Mesenchymal stem cell (in vitro differentiated cells and primary cell): ENCODE data around the gene PELI3.

ENCODE experiments used
- DNase-seq: peaks from one replicate; pipeline ENCODE4 v3.0.0-alpha.2; 2013
- H2AFZ ChIP-seq: one replicate; pipeline ENCODE4 v1.6.1; 2013; ENCODE audit warnings: low read depth, mild to moderate bottlenecking, control low read depth, inconsistent platforms, low read length, moderate library complexity
- H2AK5ac ChIP-seq: 2 replicates; pipeline ENCODE4 v1.6.1; 2013; ENCODE audit warnings: low read length, moderate library complexity, mild to moderate bottlenecking, inconsistent platforms; ENCODE audit not compliant: severe bottlenecking
- H2BK120ac ChIP-seq: one replicate; pipeline ENCODE4 v1.6.1; 2013; ENCODE audit warnings: low read depth, mild to moderate bottlenecking, inconsistent platforms, low read length, moderate library complexity
- H2BK12ac ChIP-seq, 2 experiments: one replicate each; pipeline ENCODE4 v1.6.1; 2013; ENCODE audit warnings: inconsistent platforms in 2 of 2, low read length in 2 of 2, mild to moderate bottlenecking in 2 of 2, moderate library complexity in 2 of 2, control low read depth in 1 of 2
- H2BK15ac ChIP-seq: one replicate; pipeline ENCODE4 v1.6.1; 2013; ENCODE audit warnings: mild to moderate bottlenecking, low read depth, inconsistent platforms; ENCODE audit not compliant: poor library complexity, severe bottlenecking
- H2BK5ac ChIP-seq: 2 replicates; pipeline ENCODE4 v1.6.1; 2013; ENCODE audit warnings: low read depth, mild to moderate bottlenecking, low read length, control low read depth, inconsistent platforms; ENCODE audit not compliant: poor library complexity, severe bottlenecking
- H3K14ac ChIP-seq, 2 experiments: one replicate each; pipeline ENCODE4 v1.6.1; 2013; ENCODE audit warnings: inconsistent platforms in 2 of 2, low read length in 2 of 2, control low read depth in 1 of 2, mild to moderate bottlenecking in 1 of 2, moderate library complexity in 1 of 2
- H3K18ac ChIP-seq, 2 experiments: one replicate each; pipeline ENCODE4 v1.6.1; 2013; ENCODE audit warnings: inconsistent platforms in 2 of 2, low read length in 2 of 2, control low read depth in 1 of 2, low read depth in 1 of 2, mild to moderate bottlenecking in 1 of 2
- H3K23ac ChIP-seq, 2 experiments: one replicate each; pipeline ENCODE4 v1.6.1; 2013; ENCODE audit warnings: inconsistent platforms in 2 of 2, low read length in 2 of 2, mild to moderate bottlenecking in 2 of 2, moderate library complexity in 2 of 2, control low read depth in 1 of 2
- H3K27ac ChIP-seq: 2 replicates; pipeline ENCODE4 v1.5.1; 2013; ENCODE audit warnings: mild to moderate bottlenecking, moderate library complexity, low read length, control low read depth, inconsistent platforms; ENCODE audit not compliant: poor library complexity, severe bottlenecking
- H3K27me3 ChIP-seq, 2 experiments: 2 replicates each; pipeline versions ENCODE4 v1.6.1 to v1.7.0; 2013; ENCODE audit warnings: low read length in 2 of 2, mild to moderate bottlenecking in 2 of 2, moderate library complexity in 2 of 2, control low read depth in 1 of 2, inconsistent platforms in 1 of 2; ENCODE audit not compliant: control insufficient read depth in 1 of 2, insufficient read depth in 1 of 2
- H3K36me3 ChIP-seq, 2 experiments: 2 replicates each; pipeline versions ENCODE4 v1.6.1 to v1.7.0; 2013; ENCODE audit warnings: low read length in 2 of 2, control low read depth in 1 of 2, inconsistent platforms in 1 of 2, low read depth in 1 of 2, mild to moderate bottlenecking in 1 of 2; ENCODE audit not compliant: insufficient read depth in 2 of 2, control insufficient read depth in 1 of 2
- H3K4ac ChIP-seq, 2 experiments: one replicate each; pipeline ENCODE4 v1.6.1; 2013; ENCODE audit warnings: inconsistent platforms in 2 of 2, low read length in 2 of 2, mild to moderate bottlenecking in 2 of 2, moderate library complexity in 2 of 2, control low read depth in 1 of 2, low read depth in 1 of 2
- H3K4me1 ChIP-seq: 2 replicates; pipeline ENCODE4 v1.6.1; 2013; ENCODE audit warnings: low read depth, low read length, control low read depth; ENCODE audit not compliant: control insufficient read depth, insufficient read depth
- H3K4me2 ChIP-seq: 2 replicates; pipeline ENCODE4 v1.6.1; 2013; ENCODE audit warnings: low read length, mild to moderate bottlenecking, inconsistent platforms; ENCODE audit not compliant: poor library complexity, severe bottlenecking
- H3K4me3 ChIP-seq, 2 experiments: 2 replicates each; pipeline versions ENCODE4 v1.5.1 to v1.7.0; 2013; ENCODE audit warnings: low read length in 2 of 2, mild to moderate bottlenecking in 2 of 2, control low read depth in 1 of 2, low read depth in 1 of 2; ENCODE audit not compliant: insufficient read depth in 1 of 2
- H3K79me1 ChIP-seq: replicated peaks from 2 replicates; pipeline ENCODE4 v1.6.1; 2013; ENCODE audit warnings: mild to moderate bottlenecking, control low read depth, low read length, inconsistent platforms; ENCODE audit not compliant: poor library complexity, severe bottlenecking
- H3K9ac ChIP-seq: 2 replicates; pipeline ENCODE4 v1.7.0; 2013; ENCODE audit warnings: mild to moderate bottlenecking, low read length, moderate library complexity
- H3K9me3 ChIP-seq: 2 replicates; pipeline ENCODE4 v1.7.0; 2013; ENCODE audit warnings: mild to moderate bottlenecking, low read length; ENCODE audit not compliant: control insufficient read depth
- H4K8ac ChIP-seq: one replicate; pipeline ENCODE4 v1.6.1; 2013; ENCODE audit warnings: inconsistent platforms, mild to moderate bottlenecking, low read length, moderate library complexity
- H4K91ac ChIP-seq: one replicate; pipeline ENCODE4 v1.6.1; 2013; ENCODE audit warnings: mild to moderate bottlenecking, low read length, inconsistent platforms
- WGBS: methylation state at CpG from one replicate; pipeline ENCODE4 v1.1.7; 2013; ENCODE audit warnings: mixed read lengths; 5-methylcytosine and 5-hydroxymethylcytosine counted together

PELI3 gene

DNA sequence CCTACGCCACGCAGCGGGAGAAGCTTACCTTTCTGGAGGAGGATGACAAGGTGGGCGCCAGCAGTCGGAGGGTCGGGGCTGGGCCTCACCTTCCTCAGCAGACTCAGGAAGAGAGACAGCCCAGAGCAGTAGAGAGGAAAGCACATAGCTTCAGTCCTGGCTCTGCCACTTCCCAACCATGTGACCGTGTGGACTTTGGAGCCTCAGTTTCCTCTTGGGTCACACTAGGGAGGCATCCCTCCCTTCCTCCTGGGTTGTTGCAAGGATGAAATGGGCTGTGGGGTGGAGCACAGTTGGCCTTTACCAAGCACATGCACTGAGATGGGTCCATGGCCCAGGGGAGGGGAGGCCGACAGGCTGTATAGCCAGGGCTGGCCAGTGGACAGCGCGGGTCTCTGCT lies 26.4 kb downstream of the PELI3 start:
- Histone ChIP-seq H2AFZ (no peak overlapping the region), H2AK5ac (no peak overlapping the region), H4K8ac (no peak overlapping the region), H3K23ac (no peak overlapping the region), H3K18ac (no peak overlapping the region), H3K27me3 (no peaks in the 10 kb centered on the region), H3K4me2 (no peak overlapping the region), H3K4ac (no peak overlapping the region), H2BK5ac (no peak overlapping the region), H3K9me3 (no peaks in the 10 kb centered on the region), H3K27ac (no peak overlapping the region), H3K79me1 (peaks cover 3% of the 10 kb centered on the region), H3K4me1 (peaks cover 13% of the 10 kb centered on the region), H2BK120ac (no peak overlapping the region), H3K14ac (no peak overlapping the region), H3K36me3 (peaks cover 62 to 79% of the 10 kb centered on the region in 2 experiments), H2BK15ac (no peak overlapping the region), H3K4me3 (no peak overlapping the region), H3K9ac (no peak overlapping the region), H2BK12ac (no peak overlapping the region), H4K91ac (no peak overlapping the region)
- 97% methylated on average over 8 of the region's 10 CpGs for WGBS
- no peak for DNase-seq

DNA sequence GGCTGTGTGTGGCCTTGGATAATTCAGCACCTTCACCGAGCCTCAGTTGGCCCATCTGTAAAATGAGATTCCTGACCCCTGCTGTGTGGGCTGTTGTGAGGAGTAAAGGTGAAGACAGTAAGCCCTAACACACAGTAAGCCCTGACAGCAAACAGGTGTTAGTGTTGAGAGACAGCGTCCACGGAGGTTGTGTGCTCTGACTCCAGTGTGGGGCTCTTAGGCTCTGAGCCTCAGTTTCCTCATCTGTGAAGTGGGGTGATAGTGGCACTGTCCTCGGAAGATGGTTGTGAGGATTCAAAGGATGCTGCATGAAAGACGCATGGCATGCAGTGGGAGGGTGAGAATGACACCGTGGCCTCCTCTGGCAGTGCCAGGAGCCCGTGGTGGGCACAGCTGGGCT lies 27.8 kb downstream of the PELI3 start:
- Histone ChIP-seq H2AK5ac (no peak overlapping the region), H3K4me2 (no peak overlapping the region), H2BK12ac (no peak overlapping the region), H3K27ac (no peak overlapping the region), H2BK5ac (no peak overlapping the region), H3K4ac (no peak overlapping the region), H2BK15ac (no peak overlapping the region), H3K79me1 (peaks cover 3% of the 10 kb centered on the region), H3K9me3 (no peaks in the 10 kb centered on the region), H2BK120ac (no peak overlapping the region), H3K23ac (no peak overlapping the region), H3K14ac (no peak overlapping the region), H3K9ac (no peak overlapping the region), H3K36me3 (peaks cover 58 to 70% of the 10 kb centered on the region in 2 experiments), H4K8ac (no peak overlapping the region), H3K18ac (no peak overlapping the region), H3K27me3 (no peaks in the 10 kb centered on the region), H4K91ac (no peak overlapping the region), H3K4me1 (peaks cover 10% of the 10 kb centered on the region), H2AFZ (no peak overlapping the region), H3K4me3 (no peak overlapping the region)
- DNase-seq = no peak
- 99% methylated on average over 7 of the region's 7 CpGs for WGBS

DNA sequence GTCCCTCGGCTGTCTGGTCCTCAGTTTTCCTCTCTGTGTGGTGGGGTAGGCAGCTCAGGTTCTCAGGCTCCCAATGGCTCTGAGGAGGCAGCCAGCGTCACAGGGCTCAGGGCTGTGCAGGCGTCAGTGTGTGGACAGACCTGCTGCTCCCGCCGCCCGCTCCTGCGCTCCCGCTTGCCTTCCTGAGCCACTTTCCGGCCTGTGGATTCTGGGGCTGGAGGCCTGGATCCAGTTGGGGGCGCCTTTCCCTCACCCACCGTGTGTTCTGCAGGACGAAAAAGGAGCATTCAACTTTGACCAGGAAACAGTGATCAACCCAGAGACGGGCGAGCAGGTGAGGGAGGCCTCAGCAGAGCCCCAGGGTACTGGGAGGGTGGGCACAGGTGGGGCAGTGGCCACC lies 28.2 kb downstream of the PELI3 start:
- Histone ChIP-seq H2AK5ac (no peak overlapping the region), H2AFZ (no peak overlapping the region), H3K27ac (no peak overlapping the region), H3K4me2 (no peak overlapping the region), H3K36me3 (peaks cover 53 to 68% of the 10 kb centered on the region in 2 experiments), H3K4me3 (no peak overlapping the region), H3K79me1 (peaks cover 3% of the 10 kb centered on the region), H3K23ac (no peak overlapping the region), H3K27me3 (no peaks in the 10 kb centered on the region), H2BK15ac (no peak overlapping the region), H2BK5ac (no peak overlapping the region), H2BK12ac (no peak overlapping the region), H3K18ac (no peak overlapping the region), H2BK120ac (no peak overlapping the region), H3K9ac (no peak overlapping the region), H3K4ac (no peak overlapping the region), H3K4me1 (peaks cover 6% of the 10 kb centered on the region), H3K9me3 (no peaks in the 10 kb centered on the region), H4K91ac (no peak overlapping the region), H3K14ac (no peak overlapping the region), H4K8ac (no peak overlapping the region)
- no peak for DNase-seq
- 94% methylated on average over 14 of the region's 14 CpGs for WGBS

DNA sequence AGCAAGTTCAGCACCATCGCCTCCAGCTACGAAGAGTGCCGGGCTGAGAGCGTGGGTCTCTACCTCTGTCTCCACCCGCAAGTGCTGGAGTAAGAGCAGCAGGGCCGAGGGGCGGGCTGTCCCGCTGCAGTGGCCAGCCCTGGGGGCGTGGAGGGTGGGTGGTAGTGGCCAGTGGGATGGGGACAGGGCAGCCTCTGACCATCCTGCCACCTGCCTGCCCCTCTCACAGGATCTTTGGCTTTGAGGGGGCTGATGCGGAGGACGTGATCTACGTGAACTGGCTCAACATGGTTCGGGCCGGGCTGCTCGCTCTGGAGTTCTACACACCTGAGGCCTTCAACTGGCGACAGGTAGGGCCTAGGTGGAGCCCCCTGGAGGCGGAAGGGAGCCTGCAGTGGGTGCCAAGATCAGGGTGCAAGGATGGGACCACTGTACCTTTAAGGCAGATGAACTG lies 28.7 kb downstream of the PELI3 start:
- Histone ChIP-seq H3K9ac (no peak overlapping the region), H2AK5ac (no peak overlapping the region), H3K27ac (no peak overlapping the region), H2BK5ac (no peak overlapping the region), H2BK15ac (no peak overlapping the region), H3K4ac (no peak overlapping the region), H3K14ac (no peak overlapping the region), H2BK12ac (no peak overlapping the region), H2AFZ (no peak overlapping the region), H3K36me3 (peaks cover 58 to 71% of the 10 kb centered on the region in 2 experiments), H4K8ac (no peak overlapping the region), H3K4me2 (no peak overlapping the region), H4K91ac (no peak overlapping the region), H2BK120ac (no peak overlapping the region), H3K79me1 (peaks cover 3% of the 10 kb centered on the region), H3K27me3 (no peaks in the 10 kb centered on the region), H3K23ac (no peak overlapping the region), H3K4me3 (no peak overlapping the region), H3K4me1 (peaks cover 6% of the 10 kb centered on the region), H3K9me3 (no peaks in the 10 kb centered on the region), H3K18ac (no peak overlapping the region)
- no peak for DNase-seq
- 92% methylated on average over 17 of the region's 17 CpGs for WGBS
